Natural killer cell (primary cell): ENCODE results near the gene FGF3. TPM values are rescaled to one million over a fixed set of nuclear protein-coding genes. Genes with fewer than 3 reads are reported as not detected.
A peak's percentile ranks its signal among the peaks of the same experiment; 100 is the strongest.

Source experiments
- ATAC-seq, 3 donors: fragments of 150-1000 bp in 2 of 3; fragments of 200-7000 bp in 1 of 3; cut with Tn5 transposase; 1 replicate in 1 of 3; 2 replicates in 2 of 3; pipeline ENCODE4 v1.10.0; 2021; ENCODE audit warnings: mild to moderate bottlenecking in 2 of 3, moderate library complexity in 2 of 3
- DNase-seq, 2 donors: peaks; one replicate each; pipeline versions ENCODE4 v3.0.0 to v3.0.0-alpha.2; 2013 to 2021; ENCODE audit warnings: mixed read lengths in 1 of 2
- H3K27ac ChIP-seq: one replicate; pipeline ENCODE4 v1.5.1; 2013; ENCODE audit warnings: mild to moderate bottlenecking, low read length
- H3K27me3 ChIP-seq: one replicate; pipeline ENCODE4 v1.6.1; 2013; ENCODE audit warnings: low read length; ENCODE audit not compliant: control insufficient read depth, insufficient read depth
- H3K36me3 ChIP-seq: one replicate; pipeline ENCODE4 v1.6.1; 2013; ENCODE audit warnings: low read length; ENCODE audit not compliant: control insufficient read depth, insufficient read depth
- H3K4me1 ChIP-seq: one replicate; pipeline ENCODE4 v1.6.1; 2013; ENCODE audit warnings: low read length; ENCODE audit not compliant: control insufficient read depth, insufficient read depth
- H3K4me3 ChIP-seq: one replicate; pipeline ENCODE4 v1.5.1; 2013; ENCODE audit warnings: low read length
- H3K9me3 ChIP-seq: one replicate; pipeline ENCODE4 v1.6.1; 2013; ENCODE audit warnings: low read length; ENCODE audit not compliant: control insufficient read depth, insufficient read depth
- H3K27ac Mint-ChIP-seq, 2 donors: one replicate each; pipeline ENCODE4 v1.8.0; 2022; ENCODE audit warnings: mild to moderate bottlenecking in 2 of 2, mixed read lengths in 2 of 2, moderate library complexity in 1 of 2
- H3K27me3 Mint-ChIP-seq, 2 donors: one replicate each; pipeline ENCODE4 v1.8.0; 2022; ENCODE audit warnings: low read depth in 2 of 2, mixed read lengths in 2 of 2
- H3K36me3 Mint-ChIP-seq: one replicate; pipeline ENCODE4 v1.8.0; 2022; ENCODE audit warnings: mixed read lengths
- H3K4me1 Mint-ChIP-seq, 2 donors: one replicate each; pipeline ENCODE4 v1.8.0; 2022; ENCODE audit warnings: mixed read lengths in 2 of 2
- H3K4me3 Mint-ChIP-seq: one replicate; pipeline ENCODE4 v1.8.0; 2022; ENCODE audit warnings: mild to moderate bottlenecking, moderate library complexity, mixed read lengths
- H3K9me3 Mint-ChIP-seq, 2 donors: one replicate each; pipeline ENCODE4 v1.8.0; 2022; ENCODE audit warnings: mixed read lengths in 2 of 2
- WGBS: methylation state at CpG from one replicate; pipeline ENCODE4 v1.1.7; 2013; ENCODE audit warnings: missing lambda C conversion rate; ENCODE audit not compliant: insufficient coverage; 5-methylcytosine and 5-hydroxymethylcytosine counted together
- intact Hi-C: fragments of 100-400 bp; cut with micrococcal nuclease; formaldehyde crosslinking; loops from one replicate; pipeline ENCODE4 v1.14.2; 2022
- total RNA-seq, 4 donors: library from RNA; stranded (reverse); fragments of 120-200 nt in 1 of 4; gene quantifications; one replicate each; pipeline versions ENCODE4 v1.2.3 to v1.2.4, GENCODE V29; 2013 to 2022
- TF ChIP-seq, protein P1 (sequence below): fragments of 200-600 bp; IDR thresholded peaks from one replicate; pipeline ENCODE4 v1.8.0; 2022; ENCODE audit warnings: antibody characterized with exemption

The FGF3 gene
- total RNA-seq, 3 donors from 2014 or later (not counting 1 experiment from before 2014, with no cell fraction given), result not detected

DNA sequence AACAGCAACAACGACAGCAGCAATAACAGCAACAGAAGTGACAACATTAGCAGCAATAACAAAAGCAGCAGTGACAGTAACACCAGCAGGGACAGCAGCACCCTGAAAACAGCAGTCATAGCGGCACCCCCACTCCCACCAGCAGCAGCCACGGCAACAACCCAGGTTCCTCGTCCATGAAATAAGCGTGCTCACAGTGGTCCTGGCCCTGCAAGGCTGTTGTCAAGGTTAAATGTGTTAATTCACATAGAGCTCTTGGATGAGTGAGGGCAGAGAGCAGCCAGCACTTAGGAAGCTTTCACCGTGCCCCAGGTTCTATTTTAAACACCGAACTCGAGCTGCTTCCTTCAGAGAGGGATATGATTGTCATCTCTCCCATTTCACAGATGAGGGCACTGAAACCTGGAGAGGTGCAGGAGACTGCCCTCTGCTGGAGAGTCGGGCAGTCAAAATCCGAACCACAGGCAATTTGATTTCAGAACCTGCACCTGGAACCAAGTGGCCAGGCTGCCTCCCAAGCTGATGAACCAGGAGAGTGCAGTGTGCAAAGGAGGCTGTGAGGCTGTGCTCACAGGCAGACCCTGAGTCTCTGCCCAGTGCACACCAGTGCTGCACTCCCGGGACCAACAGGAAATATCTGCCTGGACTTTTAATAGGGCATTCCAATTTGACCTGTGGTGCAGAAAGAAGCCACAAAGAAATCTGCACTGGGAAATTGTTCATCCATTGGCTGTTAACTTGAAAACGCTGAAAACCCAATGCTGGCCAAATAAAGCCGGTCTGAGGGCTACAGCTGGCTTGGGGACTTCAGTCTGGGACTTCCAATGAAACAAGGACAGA, 22.9 kb upstream of the FGF3 start:
- Mint-ChIP-seq H3K27me3 (peaks cover 0 to 4% of the 10 kb centered on the region in 2 donors), H3K27ac (peak overlapping the region; percentile 52 to 75), H3K4me1 (peaks cover 8 to 9% of the 10 kb centered on the region in 2 donors), H3K4me3 (no peak overlapping the region), H3K9me3 (peaks cover 0 to 7% of the 10 kb centered on the region in 2 donors), H3K36me3 (no peaks in the 10 kb centered on the region)
- ATAC-seq, result no peak
- H3K9me3 ChIP-seq, result no peaks in the 10 kb centered on the region
- no peaks in the 10 kb centered on the region for H3K4me1 ChIP-seq
- intact Hi-C loops, result no loop called here
- TF ChIP-seq, protein P1, sequence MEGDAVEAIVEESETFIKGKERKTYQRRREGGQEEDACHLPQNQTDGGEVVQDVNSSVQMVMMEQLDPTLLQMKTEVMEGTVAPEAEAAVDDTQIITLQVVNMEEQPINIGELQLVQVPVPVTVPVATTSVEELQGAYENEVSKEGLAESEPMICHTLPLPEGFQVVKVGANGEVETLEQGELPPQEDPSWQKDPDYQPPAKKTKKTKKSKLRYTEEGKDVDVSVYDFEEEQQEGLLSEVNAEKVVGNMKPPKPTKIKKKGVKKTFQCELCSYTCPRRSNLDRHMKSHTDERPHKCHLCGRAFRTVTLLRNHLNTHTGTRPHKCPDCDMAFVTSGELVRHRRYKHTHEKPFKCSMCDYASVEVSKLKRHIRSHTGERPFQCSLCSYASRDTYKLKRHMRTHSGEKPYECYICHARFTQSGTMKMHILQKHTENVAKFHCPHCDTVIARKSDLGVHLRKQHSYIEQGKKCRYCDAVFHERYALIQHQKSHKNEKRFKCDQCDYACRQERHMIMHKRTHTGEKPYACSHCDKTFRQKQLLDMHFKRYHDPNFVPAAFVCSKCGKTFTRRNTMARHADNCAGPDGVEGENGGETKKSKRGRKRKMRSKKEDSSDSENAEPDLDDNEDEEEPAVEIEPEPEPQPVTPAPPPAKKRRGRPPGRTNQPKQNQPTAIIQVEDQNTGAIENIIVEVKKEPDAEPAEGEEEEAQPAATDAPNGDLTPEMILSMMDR, result no peak
- no peak overlapping the region for H3K27ac ChIP-seq
- WGBS, result 65% methylated on average over 13 of the region's 13 CpGs
- H3K36me3 ChIP-seq, result no peaks in the 10 kb centered on the region
- H3K27me3 ChIP-seq, result no peaks in the 10 kb centered on the region
- peak in 1 of 2 donors; percentile 50 for DNase-seq
- no peak overlapping the region for H3K4me3 ChIP-seq

DNA sequence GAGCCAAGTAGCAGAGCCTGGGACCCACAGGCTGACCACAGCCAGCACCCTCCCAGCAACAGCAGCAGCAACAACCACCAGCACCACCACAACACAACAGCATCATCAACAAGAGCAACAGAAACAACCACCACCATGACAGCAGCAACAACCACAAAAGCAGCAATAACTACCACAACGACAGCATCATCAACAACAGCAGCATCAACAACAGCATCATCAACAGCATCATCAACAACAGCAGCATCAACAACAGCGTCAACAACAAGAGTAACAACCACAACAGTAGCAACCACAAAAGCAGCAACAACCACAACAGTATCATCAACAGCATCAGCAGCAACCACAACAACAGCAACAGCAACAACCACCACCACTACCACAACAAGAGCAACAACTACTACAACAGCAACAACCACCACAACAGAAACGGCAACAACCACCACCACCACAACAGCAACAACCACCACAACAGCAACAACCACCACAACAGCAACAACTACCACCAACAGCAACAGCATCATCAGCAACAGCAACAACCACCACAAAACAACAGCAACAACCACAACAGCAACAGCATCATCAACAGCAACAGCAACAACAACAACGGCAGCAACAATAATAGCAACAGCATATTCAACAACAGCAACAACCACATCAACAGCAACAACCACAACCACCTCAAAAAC, 22.1 kb upstream of the FGF3 start:
- Mint-ChIP-seq H3K9me3 (peaks cover 0 to 7% of the 10 kb centered on the region in 2 donors), H3K4me3 (peak overlapping the region; percentile 1), H3K27me3 (peaks cover 0 to 6% of the 10 kb centered on the region in 2 donors), H3K4me1 (peaks cover 8 to 9% of the 10 kb centered on the region in 2 donors), H3K36me3 (no peaks in the 10 kb centered on the region), H3K27ac (peak overlapping the region; percentile 52 to 75)
- no peak for DNase-seq
- H3K36me3 ChIP-seq, result no peaks in the 10 kb centered on the region
- TF ChIP-seq, protein P1, result no peak
- intact Hi-C loops, result no loop called here
- 76% methylated on average over 4 of the region's 4 CpGs for WGBS
- H3K27me3 ChIP-seq, result no peaks in the 10 kb centered on the region
- peak; percentile 51 to 75 (median 51) for ATAC-seq
- no peaks in the 10 kb centered on the region for H3K4me1 ChIP-seq
- no peaks in the 10 kb centered on the region for H3K9me3 ChIP-seq
- H3K4me3 ChIP-seq, result no peak overlapping the region
- H3K27ac ChIP-seq, result no peak overlapping the region

DNA sequence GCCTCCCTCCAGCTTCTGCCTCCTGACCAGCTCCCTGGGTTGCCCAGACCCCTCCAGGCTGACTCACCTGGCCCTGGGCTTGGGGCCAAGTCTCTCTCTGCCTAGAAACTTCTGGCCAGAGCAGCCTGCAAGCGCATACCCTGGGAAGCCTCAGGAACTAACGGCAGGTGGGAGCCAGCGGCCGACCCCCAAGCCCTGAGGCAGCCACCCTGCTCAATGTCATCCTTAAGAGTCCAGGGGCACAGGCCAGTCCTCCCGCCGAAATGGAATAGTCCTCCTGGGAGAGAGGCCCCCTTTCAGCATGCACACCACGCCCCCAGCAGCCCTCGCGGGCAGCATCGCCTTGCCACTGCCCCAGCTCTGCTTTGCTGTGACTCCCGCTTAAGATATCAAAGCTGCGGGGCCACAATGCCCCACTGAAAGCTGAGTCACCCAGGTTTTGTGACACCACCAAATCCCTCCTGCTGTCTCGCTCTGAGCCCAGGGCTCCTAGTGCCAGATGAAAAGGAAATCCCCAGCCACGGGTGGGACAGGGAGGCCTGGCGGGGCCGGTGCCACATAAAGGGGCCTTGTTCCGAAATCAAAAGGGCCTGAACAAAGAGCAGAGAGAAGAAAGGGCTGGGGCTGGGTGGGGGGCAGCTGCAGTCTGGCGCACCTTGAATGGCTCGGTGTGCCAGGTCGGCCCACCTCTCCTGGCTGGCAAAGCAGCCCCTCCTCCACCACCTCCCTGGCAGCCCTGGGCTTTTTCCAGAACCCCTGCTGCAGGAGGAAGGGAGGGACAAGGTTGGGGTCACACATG, 21.4 kb upstream of the FGF3 start:
- Histone ChIP-seq H3K27ac (no peak overlapping the region), H3K9me3 (no peaks in the 10 kb centered on the region), H3K27me3 (no peaks in the 10 kb centered on the region), H3K36me3 (no peaks in the 10 kb centered on the region), H3K4me1 (peaks cover 2% of the 10 kb centered on the region), H3K4me3 (no peak overlapping the region)
- Mint-ChIP-seq H3K27me3 (peaks cover 0 to 11% of the 10 kb centered on the region in 2 donors), H3K4me1 (peaks cover 8 to 9% of the 10 kb centered on the region in 2 donors), H3K4me3 (no peak overlapping the region), H3K27ac (peak overlapping the region; percentile 52 to 75), H3K36me3 (no peaks in the 10 kb centered on the region), H3K9me3 (peaks cover 0 to 7% of the 10 kb centered on the region in 2 donors)
- intact Hi-C loops, result no loop called here
- peak in 2 of 3 donors; percentile 12 to 17 for ATAC-seq
- no peak for DNase-seq
- TF ChIP-seq, protein P1, result no peak
- WGBS, result 73% methylated on average over 18 of the region's 20 CpGs
